ENCODE results near the gene EXTL2.
"Not testable (repeated sequence)": the region's sequence is repeated elsewhere in the genome, so short reads cannot be mapped to it uniquely, and the experiment has no call there.

Gene EXTL2

GRCh38 chr1:100860397-100860991 lies 34.1 kb downstream of the EXTL2 start:
- Histone ChIP-seq H3K27ac (ENCODE audit: low read depth, low read length) (peak overlapping the region; percentile 8; the same call in 1 of the 2 replicates), H2AFZ (ENCODE audit: low read length, unreplicated experiment) (no peak overlapping the region), H3K4me3 (ENCODE audit: low read depth, low read length) (no peak overlapping the region), H3K79me2 (ENCODE audit: control insufficient read depth, insufficient read depth, low read length, unreplicated experiment) (no peaks in the 10 kb centered on the region), H3K36me3 (ENCODE audit: insufficient read depth, low read length) (no peaks in the 10 kb centered on the region), H3K4me1 (ENCODE audit: control insufficient read depth, insufficient read depth, low read length, unreplicated experiment) (peaks cover 31% of the 10 kb centered on the region), H3K27me3 (ENCODE audit: insufficient read depth, low read length) (no peaks in the 10 kb centered on the region)

DNA sequence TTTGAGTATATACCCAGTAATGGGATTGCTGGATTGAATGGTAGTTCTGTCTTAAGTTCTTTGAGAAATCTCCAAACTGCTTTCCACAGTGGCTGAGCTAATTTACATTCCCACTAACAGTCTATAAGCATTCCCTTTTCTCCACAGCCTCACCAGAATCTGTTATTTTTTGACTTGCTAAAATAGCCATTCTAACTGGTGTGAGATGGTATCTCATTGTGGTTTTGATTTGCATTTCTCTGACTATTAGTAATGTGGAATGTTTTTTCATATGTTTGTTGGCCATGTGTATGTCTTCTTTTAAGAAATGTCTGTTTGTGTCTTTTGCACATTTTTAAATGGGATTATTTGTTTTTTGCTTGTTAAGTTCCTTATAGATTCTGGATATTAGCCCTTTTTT lies 39.5 kb downstream of the EXTL2 start:
- not testable (repeated sequence) for H3K27ac ChIP-seq (ENCODE audit: low read depth, low read length); H2AFZ ChIP-seq (ENCODE audit: low read length, unreplicated experiment); H3K36me3 ChIP-seq (ENCODE audit: insufficient read depth, low read length); H3K79me2 ChIP-seq (ENCODE audit: control insufficient read depth, insufficient read depth, low read length, unreplicated experiment); H3K4me3 ChIP-seq (ENCODE audit: low read depth, low read length); H3K27me3 ChIP-seq (ENCODE audit: insufficient read depth, low read length)
- peaks cover 15% of the 10 kb centered on the region for H3K4me1 ChIP-seq (ENCODE audit: control insufficient read depth, insufficient read depth, low read length, unreplicated experiment)

DNA sequence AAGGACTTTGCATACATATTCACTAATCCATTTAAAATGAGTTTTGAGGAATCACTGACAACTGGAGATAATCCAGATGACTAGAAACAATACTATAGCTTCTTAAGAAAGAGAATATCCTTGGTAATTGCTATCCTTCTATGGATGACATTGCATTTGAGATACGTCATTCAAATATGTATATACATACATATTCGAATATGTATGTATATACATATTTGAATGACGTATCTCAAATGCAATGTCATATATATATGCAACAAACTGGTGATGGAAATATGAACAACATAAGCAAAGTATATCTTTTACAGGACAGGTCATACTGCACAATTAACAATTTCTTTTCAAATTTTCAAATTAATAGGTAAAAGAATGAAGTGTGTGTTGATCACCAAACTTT lies 41.7 kb downstream of the EXTL2 start:
- Histone ChIP-seq H3K4me1 (ENCODE audit: control insufficient read depth, insufficient read depth, low read length, unreplicated experiment) (peaks cover 14% of the 10 kb centered on the region), H3K4me3 (ENCODE audit: low read depth, low read length) (no peak overlapping the region), H3K27me3 (ENCODE audit: insufficient read depth, low read length) (no peaks in the 10 kb centered on the region), H3K27ac (ENCODE audit: low read depth, low read length) (no peak overlapping the region), H2AFZ (ENCODE audit: low read length, unreplicated experiment) (no peak overlapping the region), H3K36me3 (ENCODE audit: insufficient read depth, low read length) (no peaks in the 10 kb centered on the region), H3K79me2 (ENCODE audit: control insufficient read depth, insufficient read depth, low read length, unreplicated experiment) (no peaks in the 10 kb centered on the region)

DNA sequence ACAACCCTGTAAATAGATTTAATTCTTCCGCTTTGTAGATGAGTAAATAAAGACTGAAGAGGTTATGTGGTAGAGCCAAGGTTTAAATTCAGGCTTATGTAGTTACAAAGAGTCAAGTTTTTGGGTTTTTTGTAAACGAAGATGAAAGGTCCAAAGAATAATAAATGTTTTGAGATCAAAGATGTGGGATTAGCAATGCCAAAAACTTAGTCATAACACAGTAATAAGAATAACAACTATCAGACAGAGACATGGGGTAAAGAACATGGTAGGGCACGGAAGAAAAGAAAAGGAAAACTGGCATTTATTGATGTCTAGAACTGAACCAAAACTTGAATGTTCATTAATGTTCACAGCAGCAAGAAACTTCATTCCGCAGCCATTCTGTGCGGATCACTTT lies 42.9 kb downstream of the EXTL2 start:
- no peak overlapping the region for H3K4me3 ChIP-seq (ENCODE audit: low read depth, low read length)
- peak overlapping the region; percentile 78 for H2AFZ ChIP-seq (ENCODE audit: low read length, unreplicated experiment)
- no peaks in the 10 kb centered on the region for H3K36me3 ChIP-seq (ENCODE audit: insufficient read depth, low read length)
- no peaks in the 10 kb centered on the region for H3K79me2 ChIP-seq (ENCODE audit: control insufficient read depth, insufficient read depth, low read length, unreplicated experiment)
- H3K27ac ChIP-seq (ENCODE audit: low read depth, low read length), result peak overlapping the region; percentile 63
- no peaks in the 10 kb centered on the region for H3K27me3 ChIP-seq (ENCODE audit: insufficient read depth, low read length)
- H3K4me1 ChIP-seq (ENCODE audit: control insufficient read depth, insufficient read depth, low read length, unreplicated experiment), result peaks cover 21% of the 10 kb centered on the region

DNA sequence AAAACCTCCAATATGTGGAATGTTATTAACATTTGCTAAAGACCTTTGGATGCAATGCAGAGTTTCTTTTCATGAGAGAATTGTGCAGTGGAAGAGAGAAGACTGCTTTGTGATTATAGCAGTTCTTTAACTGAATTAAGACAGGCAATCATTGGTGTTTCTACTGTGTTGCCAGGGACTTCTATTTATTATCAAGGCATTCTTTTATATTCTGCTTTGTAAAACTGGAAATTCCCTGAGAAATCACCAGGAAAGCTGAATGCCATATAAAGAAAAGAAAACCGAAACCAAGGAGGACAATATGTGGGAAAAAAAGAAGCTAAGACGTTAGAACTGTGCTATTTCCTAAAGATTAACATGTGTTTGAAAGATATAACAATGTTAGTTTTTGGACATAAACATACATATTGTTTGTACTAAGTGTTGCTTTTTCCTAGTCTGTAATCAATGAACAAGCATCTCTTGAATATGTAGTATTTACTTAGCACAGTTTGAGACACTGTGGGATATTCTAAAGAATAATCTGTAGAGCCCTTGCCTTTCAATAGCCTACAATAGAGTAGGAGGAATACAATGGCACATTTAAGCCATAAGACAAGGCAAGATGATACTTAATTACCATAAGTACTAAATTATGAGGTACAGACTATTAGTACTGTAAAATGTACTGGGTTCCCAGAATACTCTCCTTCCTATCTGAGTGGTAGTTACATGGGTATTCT lies 47.1 kb downstream of the EXTL2 start:
- H2AFZ ChIP-seq (ENCODE audit: low read length, unreplicated experiment), result peak overlapping the region; percentile 92
- H3K4me3 ChIP-seq (ENCODE audit: low read depth, low read length), result peak overlapping the region; percentile 63
- H3K79me2 ChIP-seq (ENCODE audit: control insufficient read depth, insufficient read depth, low read length, unreplicated experiment), result no peaks in the 10 kb centered on the region
- no peaks in the 10 kb centered on the region for H3K36me3 ChIP-seq (ENCODE audit: insufficient read depth, low read length)
- H3K27ac ChIP-seq (ENCODE audit: low read depth, low read length), result peak overlapping the region; percentile 55; the same call in 1 of the 2 replicates
- H3K4me1 ChIP-seq (ENCODE audit: control insufficient read depth, insufficient read depth, low read length, unreplicated experiment), result peaks cover 18% of the 10 kb centered on the region
- no peaks in the 10 kb centered on the region for H3K27me3 ChIP-seq (ENCODE audit: insufficient read depth, low read length)

- not testable (repeated sequence) for H3K27ac ChIP-seq (ENCODE audit: low read depth, low read length); H3K27me3 ChIP-seq (ENCODE audit: insufficient read depth, low read length); H2AFZ ChIP-seq (ENCODE audit: low read length, unreplicated experiment); H3K4me3 ChIP-seq (ENCODE audit: low read depth, low read length); H3K79me2 ChIP-seq (ENCODE audit: control insufficient read depth, insufficient read depth, low read length, unreplicated experiment); H3K36me3 ChIP-seq (ENCODE audit: insufficient read depth, low read length)
- H3K4me1 ChIP-seq (ENCODE audit: control insufficient read depth, insufficient read depth, low read length, unreplicated experiment), result peaks cover 11% of the 10 kb centered on the region
These were observed 51.5 kb downstream of the EXTL2 start for GRCh38 chr1:100843160-100843559.

- no peaks in the 10 kb centered on the region for H3K27me3 ChIP-seq (ENCODE audit: insufficient read depth, low read length)
- H3K36me3 ChIP-seq (ENCODE audit: insufficient read depth, low read length), result no peaks in the 10 kb centered on the region
- no peak overlapping the region for H3K4me3 ChIP-seq (ENCODE audit: low read depth, low read length)
- H3K79me2 ChIP-seq (ENCODE audit: control insufficient read depth, insufficient read depth, low read length, unreplicated experiment), result no peaks in the 10 kb centered on the region
- H3K27ac ChIP-seq (ENCODE audit: low read depth, low read length), result peak overlapping the region; percentile 44
- peak overlapping the region; percentile 48 for H2AFZ ChIP-seq (ENCODE audit: low read length, unreplicated experiment)
- peaks cover 16% of the 10 kb centered on the region for H3K4me1 ChIP-seq (ENCODE audit: control insufficient read depth, insufficient read depth, low read length, unreplicated experiment)
These were observed 58.5 kb downstream of the EXTL2 start for GRCh38 chr1:100835866-100836842.

DNA sequence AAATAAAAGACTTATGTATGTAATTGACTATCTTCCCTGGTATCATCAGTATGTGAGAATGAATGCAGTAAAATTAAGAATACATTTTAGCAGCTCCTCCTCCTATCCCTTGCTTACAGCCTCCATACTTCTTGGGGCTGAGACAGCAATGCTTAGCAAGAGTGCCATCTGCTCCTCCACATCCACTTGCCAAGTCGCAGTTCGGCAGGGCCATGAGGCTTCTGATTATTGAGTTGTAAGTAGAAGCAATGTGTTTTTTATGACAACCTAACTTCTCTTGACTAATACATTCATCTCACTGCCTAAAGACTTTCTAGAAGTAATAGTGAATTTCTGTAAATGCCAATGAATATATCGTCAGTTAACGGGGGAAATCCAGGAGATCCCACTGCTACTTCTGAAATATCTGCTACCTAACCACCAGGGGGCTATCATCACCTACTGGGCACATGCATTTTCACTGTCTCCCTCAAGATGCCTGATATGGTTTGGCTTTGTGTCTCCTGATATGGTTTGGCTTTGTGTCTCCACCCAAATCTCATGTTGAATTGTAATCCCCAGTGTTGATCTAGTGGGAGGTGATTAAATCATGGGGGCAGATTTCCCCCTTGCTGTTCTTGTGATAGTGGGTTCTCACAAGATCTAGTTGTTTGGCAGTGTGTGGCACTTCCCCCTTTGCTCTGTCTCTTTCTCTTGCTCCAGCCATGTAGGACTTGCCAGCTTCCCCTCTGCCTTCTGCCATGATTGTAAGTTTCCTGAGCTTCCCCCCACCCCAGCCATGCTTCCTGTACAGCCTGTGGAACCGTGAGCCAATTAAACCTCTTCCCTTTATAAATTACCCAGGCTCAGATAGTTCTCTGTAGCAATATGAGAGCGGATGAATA lies 59.6 kb downstream of the EXTL2 start:
- peak overlapping the region; percentile 48 for H2AFZ ChIP-seq (ENCODE audit: low read length, unreplicated experiment)
- H3K27ac ChIP-seq (ENCODE audit: low read depth, low read length), result no peak overlapping the region
- H3K27me3 ChIP-seq (ENCODE audit: insufficient read depth, low read length), result no peaks in the 10 kb centered on the region
- no peak overlapping the region for H3K4me3 ChIP-seq (ENCODE audit: low read depth, low read length)
- H3K4me1 ChIP-seq (ENCODE audit: control insufficient read depth, insufficient read depth, low read length, unreplicated experiment), result peaks cover 16% of the 10 kb centered on the region
- no peaks in the 10 kb centered on the region for H3K79me2 ChIP-seq (ENCODE audit: control insufficient read depth, insufficient read depth, low read length, unreplicated experiment)
- H3K36me3 ChIP-seq (ENCODE audit: insufficient read depth, low read length), result no peaks in the 10 kb centered on the region

DNA sequence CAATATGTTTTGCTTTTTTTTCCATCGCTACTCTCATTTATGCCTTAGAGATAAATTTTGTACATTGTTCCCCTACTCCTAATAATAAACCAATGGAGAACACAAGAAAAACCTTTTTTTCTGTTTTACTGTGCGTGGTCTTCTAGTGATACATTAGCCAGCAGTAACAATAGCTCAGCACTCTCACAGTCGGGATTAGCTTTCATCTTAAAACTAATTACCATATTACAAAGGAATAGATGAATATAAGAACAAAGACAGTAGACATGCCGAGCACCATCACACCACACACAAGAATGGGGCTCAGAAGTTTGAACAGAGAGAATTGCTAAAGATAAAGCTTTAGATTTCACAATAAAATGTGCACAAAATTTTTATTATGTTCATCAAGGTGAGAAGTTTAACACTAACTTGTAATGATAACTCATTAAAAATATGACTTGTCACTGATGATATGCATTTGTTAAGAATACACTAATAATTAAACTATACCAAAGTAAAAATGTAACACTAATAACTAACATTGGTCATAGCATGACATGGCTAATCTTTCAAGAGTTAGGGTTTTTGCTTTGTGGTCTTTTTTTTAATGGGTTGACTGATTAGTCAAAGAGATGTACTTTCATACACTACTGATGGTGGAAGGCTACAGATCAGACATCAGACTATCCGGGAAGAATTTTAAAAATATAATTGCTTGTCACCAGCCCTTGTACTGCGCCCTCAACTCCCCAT lies 61.8 kb downstream of the EXTL2 start:
- no peaks in the 10 kb centered on the region for H3K27me3 ChIP-seq (ENCODE audit: insufficient read depth, low read length)
- H3K4me3 ChIP-seq (ENCODE audit: low read depth, low read length), result no peak overlapping the region
- H3K27ac ChIP-seq (ENCODE audit: low read depth, low read length), result no peak overlapping the region
- no peaks in the 10 kb centered on the region for H3K36me3 ChIP-seq (ENCODE audit: insufficient read depth, low read length)
- peaks cover 16% of the 10 kb centered on the region for H3K4me1 ChIP-seq (ENCODE audit: control insufficient read depth, insufficient read depth, low read length, unreplicated experiment)
- H3K79me2 ChIP-seq (ENCODE audit: control insufficient read depth, insufficient read depth, low read length, unreplicated experiment), result no peaks in the 10 kb centered on the region
- no peak overlapping the region for H2AFZ ChIP-seq (ENCODE audit: low read length, unreplicated experiment)
